DMS153 (cell line): ENCODE results near the gene VAV3.
"Not testable (repeated sequence)": the region's sequence is repeated elsewhere in the genome, so short reads cannot be mapped to it uniquely, and the experiment has no call there.

Experiments used
- DNase-seq: peaks from one replicate; lab custom pipeline; 2025; lab: John Stamatoyannopoulos, UW

Gene VAV3

DNA sequence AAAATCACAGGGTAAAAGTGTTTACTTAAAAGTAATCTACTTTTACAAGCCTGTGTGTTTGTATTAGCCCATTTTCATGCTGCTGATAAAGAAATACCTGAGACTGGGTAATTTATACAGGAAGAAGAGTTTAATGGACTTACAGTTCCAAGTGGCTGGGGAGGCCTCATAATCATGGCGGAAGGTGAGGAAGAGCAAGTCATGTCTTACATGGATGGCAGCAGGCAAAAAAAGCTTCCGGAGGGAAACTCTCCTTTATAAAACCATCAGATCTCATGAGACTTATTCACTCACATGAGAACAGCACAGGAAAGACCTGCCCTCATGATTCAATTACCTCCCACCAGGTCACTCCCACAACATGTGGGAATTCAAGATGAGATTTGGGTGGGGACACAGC lies 71.6 kb downstream of the VAV3 start:
- not testable (repeated sequence) for DNase-seq

DNA sequence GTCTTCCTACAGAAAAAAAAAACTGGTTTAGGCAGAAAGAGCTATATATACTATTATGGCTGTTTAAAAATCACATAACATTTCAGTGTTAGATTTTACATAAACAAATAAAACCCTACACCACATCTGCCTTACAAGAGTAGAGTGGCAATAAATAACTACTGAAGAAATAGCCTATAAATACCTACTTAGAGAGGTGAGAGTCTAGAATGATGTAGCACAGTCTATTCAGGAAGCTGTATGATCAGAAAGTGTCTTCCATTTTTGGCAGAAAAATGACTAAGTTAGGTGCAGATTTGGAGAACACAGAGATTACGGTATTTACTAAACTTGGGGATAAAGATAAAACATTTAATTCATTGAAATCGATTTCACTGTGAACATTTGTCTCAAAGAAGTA lies 75.5 kb downstream of the VAV3 start:
- no peak for DNase-seq

DNA sequence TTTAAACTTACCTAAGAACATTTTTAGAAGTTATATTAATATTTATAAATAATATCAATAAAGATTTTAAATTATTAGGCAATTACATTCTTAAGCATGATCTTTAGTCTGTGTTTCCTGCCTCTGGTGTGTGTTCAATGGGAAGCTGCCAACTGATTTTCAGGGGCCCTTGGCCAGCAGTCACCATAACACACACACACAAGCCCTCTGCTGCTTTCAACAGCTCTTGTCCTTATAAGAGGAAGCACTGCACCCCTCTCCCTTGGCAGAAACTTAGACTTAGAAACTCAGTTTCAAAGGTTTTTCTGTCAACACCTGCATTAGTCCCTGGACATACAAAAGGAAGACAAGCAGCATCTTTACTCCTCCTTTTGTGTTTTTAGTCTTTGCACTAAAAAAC lies 81.4 kb downstream of the VAV3 start:
- no peak for DNase-seq

DNA sequence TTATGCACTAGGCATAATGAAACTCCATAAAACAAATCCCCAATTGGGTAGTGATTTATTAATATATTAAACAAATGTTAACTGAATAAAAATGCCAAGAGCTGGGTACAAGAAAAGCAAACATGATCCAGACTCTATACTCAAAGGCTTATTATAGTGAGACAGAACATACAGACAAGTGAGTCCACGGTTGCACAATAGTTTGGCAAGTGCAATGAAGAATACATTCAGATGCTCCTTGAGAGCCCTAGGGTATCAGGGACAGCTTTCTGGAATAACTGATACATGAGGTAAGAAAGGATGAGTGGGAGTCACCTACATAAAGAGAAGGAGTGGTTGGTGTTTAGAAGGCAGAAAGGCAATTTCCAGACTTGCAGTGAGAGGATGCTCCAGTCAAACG lies 85.1 kb downstream of the VAV3 start:
- no peak for DNase-seq

DNA sequence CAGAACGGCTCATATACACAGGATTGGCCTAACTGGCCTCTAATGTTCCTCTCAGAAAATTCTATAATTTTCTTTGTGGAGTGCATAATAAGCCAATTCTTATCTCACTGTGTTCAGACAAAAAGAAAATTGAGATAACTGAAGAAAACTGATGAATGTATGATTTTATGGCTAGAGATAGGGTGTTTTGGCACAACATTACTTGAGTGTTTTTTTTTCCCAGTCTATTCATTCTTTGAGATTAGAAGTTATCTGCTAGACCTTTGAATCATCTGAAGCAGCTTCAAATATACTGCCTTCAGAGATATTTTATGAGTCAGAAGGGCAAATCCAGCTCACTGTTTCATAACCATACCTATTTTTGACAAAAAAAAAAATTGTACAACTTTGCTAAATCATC lies 85.6 kb downstream of the VAV3 start:
- no peak for DNase-seq

DNA sequence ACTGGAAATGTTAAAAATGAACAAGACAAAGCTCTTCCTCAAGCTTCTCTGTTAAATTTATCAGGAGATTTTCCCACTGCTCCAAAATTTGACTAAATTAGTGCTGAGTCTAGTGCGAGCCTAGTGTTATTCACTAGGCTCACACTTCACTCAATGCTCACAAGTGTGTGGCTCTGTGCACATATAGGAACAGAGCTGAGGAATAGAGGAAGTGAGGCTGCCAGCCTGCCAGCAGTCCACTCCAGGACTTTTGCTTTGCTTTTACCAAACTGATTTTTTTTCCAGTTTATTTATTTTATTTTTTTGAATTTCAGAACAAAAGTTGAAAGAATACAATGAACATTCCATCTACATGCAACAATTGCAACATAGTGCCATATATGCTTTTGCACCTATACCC lies 87.2 kb downstream of the VAV3 start:
- no peak for DNase-seq

DNA sequence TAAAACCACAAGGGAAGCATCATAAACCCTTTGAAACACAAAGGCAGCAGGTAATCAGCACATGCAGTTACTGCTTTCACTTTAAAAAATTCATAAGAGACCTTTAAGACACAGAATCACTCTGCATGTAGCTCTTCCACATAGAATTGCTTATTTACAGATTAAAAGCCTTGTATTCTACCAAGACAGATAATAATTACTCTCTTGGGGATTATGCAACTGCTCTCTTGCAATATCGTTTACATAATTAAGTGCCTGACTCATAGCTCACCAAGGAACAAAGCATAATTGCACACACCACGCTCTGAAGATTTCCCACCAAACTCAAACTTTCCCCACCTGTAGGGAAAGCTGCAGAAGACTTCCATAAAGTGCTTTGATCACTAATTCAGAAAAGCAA lies 87.9 kb downstream of the VAV3 start:
- DNase-seq: peak; percentile 24

DNA sequence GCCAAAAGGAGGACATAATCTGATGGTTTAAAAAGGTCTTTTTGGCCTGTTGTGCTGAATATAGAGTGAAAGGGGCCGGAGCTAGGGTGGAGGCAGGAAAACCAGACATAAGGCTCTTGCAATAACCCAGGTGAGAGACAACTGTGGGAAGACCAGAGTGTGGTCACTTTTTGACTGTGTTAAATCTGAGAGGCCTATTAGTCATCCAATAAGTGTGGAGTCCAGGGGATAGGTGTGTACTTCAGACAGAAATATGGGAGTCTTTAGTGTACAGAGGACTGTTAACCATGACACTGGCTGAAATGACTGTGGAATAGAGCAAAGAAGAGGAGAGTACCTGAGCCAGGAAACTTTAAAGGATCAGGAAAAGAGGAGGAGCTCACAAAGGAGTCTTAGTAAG lies 89.3 kb downstream of the VAV3 start:
- no peak for DNase-seq

DNA sequence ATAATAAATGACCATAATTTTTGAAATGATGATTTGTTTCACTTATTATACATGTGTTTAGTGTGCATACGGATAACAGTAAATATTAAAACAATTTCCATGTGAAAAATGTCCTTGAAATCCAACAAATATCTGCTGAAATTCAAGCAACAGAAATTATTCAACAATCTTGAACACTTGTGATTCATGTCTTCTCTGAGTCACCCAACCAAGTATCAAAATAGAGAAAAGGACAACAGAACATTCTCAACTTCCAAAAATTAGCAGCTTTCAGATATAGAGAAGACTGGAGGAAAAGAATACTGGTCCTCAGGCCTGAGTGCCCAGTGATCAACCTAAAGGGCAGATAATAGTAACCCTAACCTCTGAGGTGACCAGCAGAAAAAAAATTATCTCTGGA lies 90.8 kb downstream of the VAV3 start:
- no peak for DNase-seq

DNA sequence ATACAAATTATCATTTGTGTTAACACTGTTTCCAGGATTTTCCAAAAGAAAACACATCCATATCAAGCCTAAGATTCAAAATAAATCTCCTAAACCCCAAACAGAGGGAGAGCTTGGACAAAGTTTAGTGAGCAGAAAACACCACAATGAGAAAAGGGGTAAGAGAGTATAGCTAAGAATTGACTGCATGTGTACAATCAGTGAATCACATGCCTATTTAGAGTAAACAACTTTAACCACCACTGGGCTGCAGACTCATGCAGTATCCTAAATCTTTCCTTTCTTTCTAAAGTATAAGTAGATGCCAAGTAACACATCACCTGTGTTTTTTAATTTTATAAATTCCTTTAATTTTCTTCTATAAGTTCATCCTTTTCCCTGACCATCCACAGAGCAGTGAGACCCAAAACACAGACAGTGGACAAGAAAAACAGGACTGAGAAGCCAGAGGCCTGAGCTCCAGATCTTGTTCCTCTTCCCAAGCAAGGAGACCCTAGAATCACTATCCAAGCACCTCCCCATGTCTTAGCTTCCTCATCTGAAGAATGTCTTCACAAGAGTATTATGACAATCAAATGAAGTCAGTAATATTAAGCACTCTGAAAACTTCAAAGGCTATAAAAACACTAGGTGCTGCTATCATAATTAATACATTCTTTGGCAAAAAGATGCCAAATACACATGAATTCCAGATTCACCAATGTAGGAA lies 93.1 kb downstream of the VAV3 start:
- DNase-seq: no peak

DNA sequence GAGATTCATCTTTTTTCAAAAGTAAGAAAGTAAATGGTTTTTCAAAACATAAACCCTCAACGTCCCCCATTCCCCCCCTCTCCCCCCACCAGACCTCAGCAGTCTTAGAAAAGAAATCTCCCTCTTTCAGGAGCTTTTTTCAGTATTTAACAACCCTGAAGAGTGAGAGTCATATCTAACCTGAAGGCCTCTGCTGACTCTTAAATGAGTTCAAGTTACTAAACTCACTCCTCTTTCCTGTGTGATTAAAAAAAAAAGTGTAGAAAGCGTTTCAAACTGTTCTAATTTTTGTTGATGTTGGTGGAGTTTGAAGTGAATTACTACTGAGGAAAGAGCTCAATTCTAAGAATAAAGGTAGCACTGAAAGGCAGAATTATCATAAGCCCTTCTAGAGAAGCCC lies 93.7 kb downstream of the VAV3 start:
- DNase-seq: no peak

DNA sequence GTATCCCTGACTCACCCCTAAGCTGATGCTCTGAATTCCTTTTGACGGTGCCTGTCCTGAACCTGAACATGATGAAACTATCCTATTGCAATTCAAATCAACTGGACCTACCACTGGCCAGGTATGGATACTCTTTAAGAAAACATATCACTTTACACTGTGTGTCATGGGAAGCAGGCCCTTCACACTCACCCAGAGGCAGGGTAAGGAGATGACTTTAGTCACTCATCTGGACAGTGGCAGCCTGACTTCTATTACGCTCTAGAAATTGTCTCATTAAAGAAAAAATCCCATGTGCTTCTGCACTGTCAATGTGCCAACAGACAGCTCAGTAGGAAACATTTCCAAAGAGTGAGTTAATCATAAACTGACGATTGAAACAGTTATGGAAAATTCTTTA lies 94.3 kb downstream of the VAV3 start:
- no peak for DNase-seq

DNA sequence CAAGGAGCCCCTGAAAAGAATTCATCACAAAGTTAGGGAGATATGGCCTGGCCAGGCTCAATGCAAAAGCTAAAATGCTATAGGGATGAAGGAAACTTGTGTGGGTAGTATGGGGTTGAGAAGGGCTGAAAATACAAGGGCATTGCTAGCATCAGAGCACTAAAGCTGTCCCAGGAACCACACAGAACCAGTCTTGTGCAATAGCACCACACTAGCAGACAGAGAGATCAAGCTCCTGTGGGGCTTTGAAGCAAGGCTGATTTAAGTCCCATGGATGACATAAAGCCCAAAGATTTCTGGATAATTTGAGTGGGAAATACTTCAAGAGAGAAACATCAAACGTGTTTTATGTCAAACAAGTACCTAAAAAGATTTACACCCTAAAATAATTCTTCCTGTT lies 97.1 kb downstream of the VAV3 start:
- DNase-seq: no peak

DNA sequence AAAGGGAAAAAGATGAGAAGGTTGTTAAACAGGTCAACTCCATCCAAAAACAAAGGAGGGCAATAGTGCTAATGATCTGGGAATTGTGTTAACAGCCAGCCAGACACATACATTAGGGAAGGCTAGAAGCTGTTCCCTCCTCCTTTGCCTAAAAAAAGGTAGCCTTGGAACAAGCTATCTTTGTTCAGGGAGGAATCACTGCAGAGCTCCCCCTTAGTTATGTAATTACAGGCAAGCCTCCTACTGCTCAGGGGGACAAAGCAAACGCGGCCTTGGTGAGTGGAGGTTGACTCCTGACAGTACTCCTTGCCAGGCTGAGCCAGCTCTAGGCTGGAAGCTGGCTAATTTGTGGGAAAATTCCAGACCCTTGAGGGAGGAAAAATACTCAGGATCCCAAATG lies 97.6 kb downstream of the VAV3 start:
- no peak for DNase-seq

DNA sequence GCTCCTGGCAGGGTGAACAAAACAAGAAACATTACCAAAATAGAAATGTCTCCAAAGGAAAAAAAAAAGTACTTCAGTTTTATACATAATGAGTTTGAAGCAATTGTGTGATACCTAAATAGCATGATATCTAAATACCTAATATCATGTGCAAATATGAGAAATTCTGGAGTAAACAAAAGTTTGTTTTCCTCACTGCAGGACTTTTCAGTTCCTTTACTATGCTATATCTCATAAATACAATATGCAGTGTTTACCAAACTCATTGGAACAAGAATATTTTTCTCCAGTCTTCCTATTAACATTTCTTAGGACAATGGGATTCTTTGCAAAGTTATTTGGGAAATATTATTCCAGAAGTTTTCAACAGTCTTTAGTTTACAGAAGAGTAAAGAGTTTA lies 98.1 kb downstream of the VAV3 start:
- DNase-seq: no peak

DNA sequence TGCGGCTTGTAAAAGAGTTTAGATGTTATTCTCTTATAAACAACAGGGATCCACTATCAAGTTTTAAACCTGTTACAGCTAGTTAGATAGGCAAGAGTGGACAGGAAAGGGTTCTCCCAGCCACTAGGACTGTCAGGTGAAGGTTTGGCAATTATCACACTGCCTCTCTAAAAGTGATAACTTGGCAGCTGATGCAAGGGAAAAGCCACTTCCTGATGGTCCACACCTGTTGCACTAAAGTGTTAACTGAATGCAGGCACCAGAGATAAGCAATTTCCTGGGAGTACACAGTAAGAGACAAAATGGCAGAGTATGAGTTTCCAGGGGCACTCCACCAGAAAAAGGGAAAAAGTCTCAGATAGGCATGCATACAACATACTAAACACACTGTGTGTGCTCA lies 99.4 kb downstream of the VAV3 start:
- peak; percentile 21 for DNase-seq

DNA sequence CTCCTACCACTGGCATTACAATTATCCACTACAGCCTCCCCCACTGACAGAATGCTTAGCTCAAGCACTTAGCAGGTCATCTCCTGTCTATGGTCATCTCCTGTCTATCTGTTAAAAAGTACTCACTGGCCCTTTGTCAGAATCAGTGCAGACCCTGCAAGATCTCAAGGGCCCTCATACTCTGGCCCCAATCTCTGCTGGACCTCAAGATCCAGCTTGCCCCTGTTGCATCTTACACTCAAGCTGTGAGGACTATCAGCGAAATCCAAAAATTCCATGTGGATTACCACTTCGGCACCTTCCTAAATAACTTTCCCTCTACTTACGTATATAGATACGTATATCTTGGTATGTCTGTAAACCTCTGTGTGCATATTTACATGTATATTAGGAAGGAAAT lies 101.6 kb downstream of the VAV3 start:
- DNase-seq: no peak

DNA sequence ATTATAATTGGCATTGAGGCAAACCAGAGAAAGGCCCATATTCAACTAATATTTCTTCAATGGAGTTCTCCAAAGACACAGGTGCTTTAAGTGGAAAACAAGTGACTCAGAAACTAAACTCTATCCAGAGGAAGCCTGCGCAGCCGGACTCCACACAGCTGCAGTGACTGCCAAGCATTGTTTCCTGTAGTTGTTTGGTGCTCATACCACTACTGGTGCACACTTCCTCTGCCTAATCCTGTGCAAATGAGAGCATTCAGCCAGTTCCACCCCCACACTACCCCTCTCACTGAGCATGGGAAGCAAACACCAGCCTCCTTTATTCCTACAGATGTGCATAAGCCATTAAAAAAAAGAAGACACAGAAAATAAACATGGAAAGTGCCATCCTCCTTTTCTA lies 102.9 kb downstream of the VAV3 start:
- DNase-seq: no peak

DNA sequence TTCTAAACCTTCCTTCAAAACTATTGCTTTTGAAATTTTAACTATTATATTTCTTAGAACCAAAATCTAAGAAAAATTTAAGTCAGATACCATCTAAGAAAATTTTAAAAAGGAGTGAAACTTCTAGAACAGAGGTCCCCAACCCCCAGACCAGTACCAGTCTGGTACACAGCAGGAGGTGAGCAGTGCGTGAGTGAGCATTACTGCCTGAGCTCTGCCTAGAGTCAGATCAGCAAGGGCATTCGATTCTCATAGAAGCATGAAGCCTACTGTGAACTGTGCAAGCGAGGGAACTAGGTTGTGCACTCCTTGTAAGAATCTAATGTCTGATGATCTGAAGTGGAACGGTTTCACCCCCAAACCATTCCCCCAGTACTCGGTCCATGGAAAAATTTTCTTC lies 106.7 kb downstream of the VAV3 start:
- no peak for DNase-seq

DNA sequence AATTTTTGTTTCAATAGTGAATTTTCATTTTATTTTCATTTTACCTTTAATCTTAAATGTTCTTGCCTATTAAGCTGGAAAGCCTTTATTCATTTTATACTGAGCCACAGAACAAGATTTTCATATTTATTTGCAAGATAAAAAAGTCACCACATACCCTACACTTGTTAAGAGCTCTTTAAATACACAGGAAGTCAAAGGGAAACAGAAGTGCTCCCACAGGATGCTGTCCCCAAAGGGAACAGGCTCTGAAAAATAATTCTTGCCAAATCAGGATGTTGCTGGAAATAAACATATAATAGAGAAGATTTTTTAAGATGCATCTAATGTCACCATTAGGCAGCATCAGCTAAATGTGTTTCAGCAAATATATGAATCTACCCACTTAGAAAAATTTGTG lies 113.6 kb downstream of the VAV3 start:
- no peak for DNase-seq

DNA sequence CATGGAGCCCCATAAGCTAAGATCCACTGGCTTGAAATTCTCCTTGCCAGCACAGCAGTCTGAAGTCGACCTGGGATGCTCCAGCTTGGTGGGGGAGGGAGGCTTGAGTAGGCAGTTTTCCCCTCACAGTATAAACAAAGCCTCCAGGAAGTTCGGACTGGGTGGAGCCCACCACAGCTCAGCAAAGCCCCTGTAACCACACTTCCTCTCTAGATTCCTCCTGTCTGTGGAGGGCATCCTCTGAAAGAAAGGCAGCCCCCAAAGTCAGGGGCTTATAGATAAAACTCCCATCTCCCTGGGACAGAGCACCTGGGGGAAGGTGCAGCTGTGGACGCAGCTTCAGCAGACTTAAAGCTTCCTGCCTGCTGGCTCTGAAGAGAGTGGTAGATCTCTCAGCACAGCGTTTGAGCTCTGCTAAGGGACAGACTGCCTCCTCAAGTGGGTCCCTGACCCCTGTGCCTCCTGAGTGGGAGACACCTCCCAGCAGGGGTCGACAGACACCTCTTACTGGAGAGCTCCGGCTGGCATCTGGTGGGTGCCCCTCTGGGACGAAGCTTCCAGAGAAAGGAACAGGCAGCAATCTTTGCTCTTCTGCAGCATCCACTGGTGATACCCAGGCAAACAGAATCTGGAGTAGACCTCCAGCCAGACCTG lies 120.3 kb downstream of the VAV3 start:
- DNase-seq: not testable (repeated sequence)

DNA sequence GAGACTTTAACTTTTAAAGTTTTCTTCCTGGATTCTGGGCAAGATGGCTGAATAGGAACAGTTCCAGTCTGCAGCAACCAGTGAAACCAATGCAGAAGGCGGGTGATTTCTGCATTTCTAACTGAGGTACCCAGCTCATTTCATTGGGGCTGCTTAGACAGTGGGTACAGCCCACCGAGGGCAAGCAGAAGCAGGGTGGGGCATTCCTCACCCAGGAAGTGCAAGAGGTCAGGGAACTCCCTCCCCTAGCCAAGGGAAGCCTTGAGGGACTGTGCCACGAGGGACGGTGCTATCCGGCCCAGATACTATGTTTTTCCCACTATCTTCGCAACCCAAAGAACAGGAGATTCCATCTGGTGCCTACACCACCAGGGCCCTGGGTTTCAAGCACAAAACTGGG lies 121.0 kb downstream of the VAV3 start:
- no peak for DNase-seq

DNA sequence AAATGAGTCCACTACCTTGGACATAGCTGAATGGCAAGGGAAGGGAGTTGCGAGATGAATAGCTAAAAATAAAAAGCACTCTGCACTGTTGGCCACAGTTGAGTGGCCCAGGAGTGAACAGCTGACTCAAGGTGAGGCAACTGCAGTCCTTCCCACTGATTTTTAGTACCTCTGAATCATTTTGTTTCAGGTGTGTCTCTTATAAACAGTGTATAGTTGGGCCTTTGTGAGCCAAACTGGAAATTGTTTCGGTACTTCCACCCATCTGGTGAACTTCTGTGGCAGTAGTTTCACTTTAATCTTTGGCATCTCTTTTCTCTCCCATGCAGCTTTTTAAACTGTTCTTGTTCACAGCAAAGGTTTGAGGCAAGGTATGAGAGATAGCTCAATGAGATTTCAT lies 122.7 kb downstream of the VAV3 start:
- no peak for DNase-seq

DNA sequence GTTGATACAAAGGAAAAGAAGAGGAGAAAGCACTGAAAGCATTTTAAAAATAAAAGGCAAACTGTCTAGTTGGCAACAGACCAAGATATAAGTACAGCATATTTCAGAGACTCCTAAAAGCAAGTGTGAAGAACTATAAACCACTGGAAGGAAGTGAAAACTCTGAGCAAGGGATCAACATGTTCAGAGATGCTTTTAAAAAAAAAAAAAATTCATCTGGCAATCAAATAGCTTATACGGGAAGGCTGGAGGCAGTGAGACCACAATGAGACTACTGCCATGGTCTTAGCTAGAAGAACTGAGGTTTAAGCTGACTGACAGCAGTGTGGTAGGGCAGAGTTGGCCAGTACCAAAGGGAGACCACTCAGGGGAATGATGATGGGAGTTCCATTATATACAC lies 124.3 kb downstream of the VAV3 start:
- DNase-seq: no peak
